Neural cell (in vitro differentiated cells): ENCODE data around the gene NKAIN2. TPM values are rescaled to one million over a fixed set of nuclear protein-coding genes. Genes with fewer than 3 reads are reported as not detected.

Experiments
- H2AFZ ChIP-seq: fragments of 200-600, 300-800 bp; sonication (generic), shearing (Covaris generic); 2 replicates; pipeline ENCODE4 v1.6.0; 2014; ENCODE audit warnings: low read depth, mild to moderate bottlenecking, antibody characterized with exemption, low read length, moderate library complexity
- H3F3A ChIP-seq: fragments of 200-600 bp; shearing (Covaris generic); 2 replicates; pipeline ENCODE4 v1.6.1; 2016; ENCODE audit warnings: mild to moderate bottlenecking, moderate library complexity, mixed read lengths, antibody characterized with exemption, low read length; ENCODE audit not compliant: insufficient read depth, poor library complexity, severe bottlenecking
- H3K27ac ChIP-seq: fragments of 200-600, 300-800 bp; sonication (generic), shearing (Covaris generic); 2 replicates; pipeline ENCODE4 v1.5.1; 2014; ENCODE audit warnings: mild to moderate bottlenecking, low read length, moderate library complexity
- H3K27me3 ChIP-seq: fragments of 300-800, 200-600 bp; sonication (generic), shearing (Covaris generic); 2 replicates; pipeline ENCODE4 v1.6.0; 2014; ENCODE audit warnings: mild to moderate bottlenecking, low read depth, low read length, moderate library complexity; ENCODE audit not compliant: insufficient read depth
- H3K36me3 ChIP-seq: fragments of 300-800, 200-600 bp; sonication (generic), shearing (Covaris generic); 2 replicates; pipeline ENCODE4 v1.5.1; 2014; ENCODE audit warnings: mild to moderate bottlenecking, antibody characterized with exemption, low read length, moderate library complexity; ENCODE audit not compliant: insufficient read depth
- H3K4me2 ChIP-seq: fragments of 300-800, 200-600 bp; sonication (generic), shearing (Covaris generic); 2 replicates; pipeline ENCODE4 v1.6.0; 2014; ENCODE audit warnings: mild to moderate bottlenecking, low read length
- H3K4me3 ChIP-seq: fragments of 300-800, 200-600 bp; sonication (generic), shearing (Covaris generic); 2 replicates; pipeline ENCODE4 v1.5.1; 2014; ENCODE audit warnings: mild to moderate bottlenecking, low read length, moderate library complexity
- H3K79me2 ChIP-seq: fragments of 200-600 bp; shearing (Covaris generic); replicated peaks from 2 replicates; pipeline ENCODE4 v1.6.0; 2014; ENCODE audit warnings: mild to moderate bottlenecking, low read length, moderate library complexity; ENCODE audit not compliant: insufficient read depth
- H3K9ac ChIP-seq: fragments of 300-800, 200-600 bp; sonication (generic), shearing (Covaris generic); 2 replicates; pipeline ENCODE4 v1.6.1; 2016; ENCODE audit warnings: mild to moderate bottlenecking, low read length, mixed read lengths
- H3K9me2 ChIP-seq: fragments of 200-600 bp; shearing (Covaris generic); 2 replicates; pipeline ENCODE4 v1.6.1; 2016; ENCODE audit warnings: mild to moderate bottlenecking, low read length, mixed read lengths; ENCODE audit not compliant: insufficient read depth
- H3K9me3 ChIP-seq: fragments of 200-600, 300-800 bp; sonication (generic), shearing (Covaris generic); 2 replicates; pipeline ENCODE4 v1.6.1; 2016; ENCODE audit warnings: mild to moderate bottlenecking, mixed run types, low read length, moderate library complexity, mixed read lengths
- H4K20me1 ChIP-seq: fragments of 200-600 bp; shearing (Covaris generic); 2 replicates; pipeline ENCODE4 v1.6.1; 2016; ENCODE audit warnings: mild to moderate bottlenecking, mixed run types; ENCODE audit not compliant: insufficient read depth
- CTCF ChIP-seq: fragments of 450-650 bp; IDR thresholded peaks from 2 replicates; pipeline ENCODE4 v1.5.1; 2014; ENCODE audit warnings: antibody characterized with exemption, mild to moderate bottlenecking, moderate library complexity; ENCODE audit not compliant: poor library complexity, severe bottlenecking
- EP300 ChIP-seq: fragments of 450-650 bp; conservative IDR thresholded peaks from 2 replicates; pipeline ENCODE4 v1.6.1; 2014; ENCODE audit warnings: antibody characterized with exemption, mild to moderate bottlenecking, moderate library complexity; ENCODE audit not compliant: poor library complexity, severe bottlenecking
- EZH2 ChIP-seq: fragments of 200-600, 300-800 bp; shearing (Covaris generic), sonication (generic); IDR thresholded peaks from 2 replicates; pipeline ENCODE4 v1.6.1; 2014; ENCODE audit warnings: antibody characterized with exemption, low read length, borderline replicate concordance, mild to moderate bottlenecking; ENCODE audit not compliant: insufficient read depth, poor library complexity, severe bottlenecking
- MXI1 ChIP-seq: fragments of 450-650 bp; conservative IDR thresholded peaks from 2 replicates; pipeline ENCODE4 v1.6.1; 2014; ENCODE audit warnings: antibody characterized with exemption, mild to moderate bottlenecking; ENCODE audit not compliant: poor library complexity, severe bottlenecking
- POLR2AphosphoS5 ChIP-seq: IDR thresholded peaks from 2 replicates; pipeline ENCODE4 v1.6.1; 2012
- RAD21 ChIP-seq: fragments of 450-650 bp; conservative IDR thresholded peaks from 2 replicates; pipeline ENCODE4 v1.6.1; 2014; ENCODE audit warnings: antibody characterized with exemption, mild to moderate bottlenecking, moderate library complexity
- REST ChIP-seq: IDR thresholded peaks from 2 replicates; pipeline ENCODE4 v1.6.1; 2012; ENCODE audit warnings: borderline replicate concordance
- SMC3 ChIP-seq: fragments of 450-650 bp; conservative IDR thresholded peaks from 2 replicates; pipeline ENCODE4 v1.6.1; 2014; ENCODE audit warnings: antibody characterized with exemption, mild to moderate bottlenecking, moderate library complexity; ENCODE audit not compliant: poor library complexity
- TAF1 ChIP-seq: IDR thresholded peaks from 2 replicates; pipeline ENCODE4 v1.6.1; 2012; ENCODE audit warnings: low read depth
- polyA plus RNA-seq: library from polyadenylated mRNA; depleted of rRNA; stranded (reverse); fragments of >200 nt; gene quantifications from 2 replicates; pipeline ENCODE4 v1.2.3, GENCODE V29; 2014

NKAIN2 gene
- polyA plus RNA-seq, 1 donor from 2014 or later = 23.2 TPM

DNA sequence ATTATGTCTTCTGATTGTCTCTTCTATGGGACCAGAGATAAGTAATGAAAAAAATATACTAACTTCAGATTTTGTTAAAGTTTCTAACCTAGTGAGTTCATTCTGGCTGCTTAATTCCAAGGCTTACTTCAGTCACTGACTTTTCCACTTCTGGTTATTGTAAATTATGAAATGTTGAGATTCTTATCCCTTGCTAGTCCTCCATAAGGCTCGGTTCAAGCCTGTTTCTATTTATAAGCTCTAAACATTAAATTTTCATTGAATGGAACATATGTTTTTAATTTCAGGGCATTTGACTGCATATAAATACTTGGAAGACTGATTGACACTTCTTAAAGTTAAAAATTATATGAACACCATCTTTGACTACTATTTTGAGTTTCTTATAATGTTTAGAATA, 23.6 kb upstream of the NKAIN2 start:
- Histone ChIP-seq H3K27me3 (no peaks in the 10 kb centered on the region), H3K9me2 (no peaks in the 10 kb centered on the region), H3K4me2 (no peak overlapping the region), H3K4me3 (no peak overlapping the region), H3K27ac (no peak overlapping the region), H3K9ac (no peak overlapping the region), H3F3A (no peaks in the 10 kb centered on the region), H3K79me2 (no peaks in the 10 kb centered on the region), H3K36me3 (no peaks in the 10 kb centered on the region), H4K20me1 (no peaks in the 10 kb centered on the region), H2AFZ (no peak overlapping the region), H3K9me3 (no peaks in the 10 kb centered on the region)
- TF ChIP-seq TAF1 = no peak

- no peaks in the 10 kb centered on the region for H4K20me1 ChIP-seq
- no peak overlapping the region for H3K27ac ChIP-seq
- H3K36me3 ChIP-seq = no peaks in the 10 kb centered on the region
- H2AFZ ChIP-seq = no peak overlapping the region
- no peaks in the 10 kb centered on the region for H3F3A ChIP-seq
- H3K79me2 ChIP-seq = no peaks in the 10 kb centered on the region
- H3K9ac ChIP-seq = no peak overlapping the region
- H3K27me3 ChIP-seq = no peaks in the 10 kb centered on the region
- no peaks in the 10 kb centered on the region for H3K9me2 ChIP-seq
- TF ChIP-seq CTCF (no peak), TAF1 (no peak), EZH2 (no peak), REST (no peak), SMC3 (no peak), POLR2AphosphoS5 (no peak), EP300 (no peak), MXI1 (no peak), RAD21 (no peak)
- no peak overlapping the region for H3K4me3 ChIP-seq
- H3K9me3 ChIP-seq = no peaks in the 10 kb centered on the region
- H3K4me2 ChIP-seq = no peak overlapping the region
These were observed 19.3 kb upstream of the NKAIN2 start for GRCh38 chr6:123784330-123784729.

DNA sequence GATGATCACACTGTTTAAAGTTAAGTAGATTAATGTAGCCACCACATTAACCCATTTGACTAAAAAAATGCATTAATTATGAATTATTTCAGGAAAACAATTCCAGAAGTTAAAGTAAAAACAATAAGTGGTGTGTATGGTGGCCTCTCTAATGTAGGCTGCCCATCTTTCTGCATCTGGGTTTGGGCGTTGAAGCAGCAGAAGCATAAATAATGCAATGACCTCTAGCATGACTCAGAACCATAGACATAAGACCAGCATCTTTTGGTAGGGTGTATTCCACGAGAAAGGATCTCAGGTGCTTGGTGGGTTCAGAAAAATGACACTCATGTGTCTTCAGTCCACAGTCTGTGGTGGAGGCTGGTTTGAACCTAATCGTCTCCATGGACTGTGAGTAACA, 18.6 kb upstream of the NKAIN2 start:
- Histone ChIP-seq H3K79me2 (no peaks in the 10 kb centered on the region), H4K20me1 (no peaks in the 10 kb centered on the region), H3K4me2 (no peak overlapping the region), H3F3A (no peaks in the 10 kb centered on the region), H3K9me2 (no peaks in the 10 kb centered on the region), H3K36me3 (no peaks in the 10 kb centered on the region), H3K4me3 (no peak overlapping the region), H3K9ac (no peak overlapping the region), H2AFZ (no peak overlapping the region), H3K27me3 (no peaks in the 10 kb centered on the region), H3K27ac (no peak overlapping the region), H3K9me3 (no peaks in the 10 kb centered on the region)
- TF ChIP-seq TAF1 = no peak
- no peak for TF ChIP-seq EZH2
- no peak for TF ChIP-seq POLR2AphosphoS5
